Measurements from ENCODE around the gene BIN2. TPM values are rescaled to one million over a fixed set of nuclear protein-coding genes. Genes with fewer than 3 reads are reported as not detected.
A peak's percentile ranks its signal among the peaks of the same experiment; 100 is the strongest.
"Not testable (repeated sequence)": the region's sequence is repeated elsewhere in the genome, so short reads cannot be mapped to it uniquely, and the experiment has no call there.

The BIN2 gene
- total RNA-seq, 2 experiments from 2014 or later: 39.5 to 41.7 TPM

DNA sequence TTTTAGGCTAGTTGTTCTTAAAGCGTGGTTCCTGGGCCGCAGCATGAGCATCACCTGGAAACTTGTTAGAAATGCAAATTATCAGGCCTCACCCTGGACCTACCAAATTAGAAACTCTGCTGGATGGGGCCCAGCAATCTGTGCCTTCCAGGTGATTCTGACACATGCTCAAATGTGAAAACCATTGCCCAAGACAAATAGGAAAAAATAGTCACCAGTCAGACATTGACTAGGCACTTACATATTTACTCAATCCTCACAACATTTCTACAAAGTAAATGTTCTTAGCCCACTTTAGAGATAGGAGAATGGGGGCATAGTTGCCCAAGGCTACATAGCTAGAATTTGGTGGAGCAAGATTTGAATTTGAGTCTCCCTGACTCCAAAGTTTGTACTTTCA, 19.2 kb upstream of the BIN2 start:
- Mint-ChIP-seq H3K27me3 (no peaks in the 10 kb centered on the region), H3K27ac (no peak overlapping the region), H3K36me3 (ENCODE audit: low read depth) (no peaks in the 10 kb centered on the region), H3K4me3 (no peak overlapping the region), H3K9me3 (no peaks in the 10 kb centered on the region), H3K4me1 (ENCODE audit: low read depth) (peaks cover 17% of the 10 kb centered on the region)
- TF ChIP-seq, protein P1, sequence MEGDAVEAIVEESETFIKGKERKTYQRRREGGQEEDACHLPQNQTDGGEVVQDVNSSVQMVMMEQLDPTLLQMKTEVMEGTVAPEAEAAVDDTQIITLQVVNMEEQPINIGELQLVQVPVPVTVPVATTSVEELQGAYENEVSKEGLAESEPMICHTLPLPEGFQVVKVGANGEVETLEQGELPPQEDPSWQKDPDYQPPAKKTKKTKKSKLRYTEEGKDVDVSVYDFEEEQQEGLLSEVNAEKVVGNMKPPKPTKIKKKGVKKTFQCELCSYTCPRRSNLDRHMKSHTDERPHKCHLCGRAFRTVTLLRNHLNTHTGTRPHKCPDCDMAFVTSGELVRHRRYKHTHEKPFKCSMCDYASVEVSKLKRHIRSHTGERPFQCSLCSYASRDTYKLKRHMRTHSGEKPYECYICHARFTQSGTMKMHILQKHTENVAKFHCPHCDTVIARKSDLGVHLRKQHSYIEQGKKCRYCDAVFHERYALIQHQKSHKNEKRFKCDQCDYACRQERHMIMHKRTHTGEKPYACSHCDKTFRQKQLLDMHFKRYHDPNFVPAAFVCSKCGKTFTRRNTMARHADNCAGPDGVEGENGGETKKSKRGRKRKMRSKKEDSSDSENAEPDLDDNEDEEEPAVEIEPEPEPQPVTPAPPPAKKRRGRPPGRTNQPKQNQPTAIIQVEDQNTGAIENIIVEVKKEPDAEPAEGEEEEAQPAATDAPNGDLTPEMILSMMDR (IDR thresholded peaks at IDR 0.05): no peak
- ChIA-PET CTCF (interaction anchor here (1.3 to 8.8 kb wide), 3 partner anchors 9 to 90 kb away, joined by 4 to 117 read pairs (median 42); partner anchors contain the start of gene SMAGP), POLR2A (no interaction called here)
- intact Hi-C loops (cut with micrococcal nuclease): loop anchor here (5.0 kb wide), 1 partner anchor 76 kb away; no protein-coding TSS in a partner anchor
- DNase-seq: no peak
- ATAC-seq: no peak

- Mint-ChIP-seq H3K36me3 (ENCODE audit: low read depth) (no peaks in the 10 kb centered on the region), H3K9me3 (no peaks in the 10 kb centered on the region), H3K4me3 (no peak overlapping the region), H3K27me3 (no peaks in the 10 kb centered on the region), H3K27ac (no peak overlapping the region), H3K4me1 (ENCODE audit: low read depth) (peaks cover 17% of the 10 kb centered on the region)
- TF ChIP-seq, protein P1 (IDR thresholded peaks at IDR 0.05): no peak
- peak; percentile 24 for DNase-seq
- ChIA-PET CTCF (interaction anchor here (1.3 to 8.8 kb wide), 11 partner anchors 10 to 255 kb away, joined by 4 to 117 read pairs (median 19); partner anchors contain the start of gene SMAGP), POLR2A (interaction anchor here (0.6 to 1.4 kb wide), 2 partner anchors 15 to 852 kb away, joined by 3 to 4 read pairs; no protein-coding TSS in a partner anchor)
- no peak for ATAC-seq
- intact Hi-C loops (cut with micrococcal nuclease): loop anchor here (5.0 kb wide), 1 partner anchor 75 kb away; no protein-coding TSS in a partner anchor
Observed at GRCh38 chr12:51342416-51342815, 18.4 kb upstream of the BIN2 start.

DNA sequence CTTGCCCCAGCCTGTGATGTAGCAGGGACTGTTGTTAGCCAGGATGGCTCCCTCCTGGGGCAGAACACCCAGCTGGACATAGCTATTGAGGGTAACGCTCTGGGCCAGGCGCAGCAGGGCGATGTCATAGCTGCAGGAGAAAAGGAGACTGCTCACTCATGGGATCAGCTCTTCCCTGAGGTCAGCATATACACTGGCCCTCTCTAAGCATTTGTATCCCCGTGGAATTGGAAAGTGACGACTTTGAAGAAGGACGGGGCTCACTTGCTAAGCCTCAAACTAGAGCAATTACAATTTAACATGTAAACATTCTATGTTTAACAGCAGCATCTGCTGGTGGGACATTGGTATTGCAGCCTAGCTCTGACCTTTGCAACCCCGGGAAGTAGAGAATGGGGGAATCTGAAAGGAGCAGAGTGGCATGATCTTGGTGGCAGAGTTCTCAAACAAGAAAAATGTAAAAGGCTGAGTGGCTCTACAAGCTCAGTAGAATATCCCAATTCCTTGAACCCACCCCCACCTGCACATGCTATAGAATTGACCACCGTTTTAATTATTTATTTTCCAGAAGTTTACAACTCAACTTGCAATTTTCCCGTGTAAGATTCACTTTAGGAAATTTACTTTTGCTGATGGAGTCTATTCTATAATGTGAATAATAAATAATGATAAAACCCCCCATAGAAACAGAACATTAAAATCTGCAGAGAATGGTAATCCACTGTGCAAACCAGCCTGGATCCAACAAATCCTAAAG, 17.5 kb upstream of the BIN2 start:
- DNase-seq (peak; percentile 83), ATAC-seq (peak; percentile 97)
- Mint-ChIP-seq H3K27me3 (no peaks in the 10 kb centered on the region), H3K9me3 (no peaks in the 10 kb centered on the region), H3K36me3 (ENCODE audit: low read depth) (no peaks in the 10 kb centered on the region), H3K4me1 (ENCODE audit: low read depth) (peaks cover 17% of the 10 kb centered on the region), H3K4me3 (no peak overlapping the region), H3K27ac (peak overlapping the region; percentile 31)
- ChIA-PET POLR2A (interaction anchor here (0.6 to 1.4 kb wide), 10 partner anchors 9 to 496 kb away, joined by 3 to 7 read pairs (median 4); partner anchors contain the start of gene SMAGP), CTCF (interaction anchor here (0.7 to 8.8 kb wide), 61 partner anchors 10 to 837 kb away, joined by 3 to 117 read pairs (median 5); partner anchors contain the start of genes CSRNP2, DAZAP2, POU6F1 and SMAGP)
- TF ChIP-seq, protein P1 (IDR thresholded peaks at IDR 0.05): peak; percentile 97
- intact Hi-C loops (cut with micrococcal nuclease): loop anchor here (5.0 kb wide), 1 partner anchor 74 kb away; no protein-coding TSS in a partner anchor

GRCh38 chr12:51339750-51340149, 15.8 kb upstream of the BIN2 start:
- no peaks in the 10 kb centered on the region for H3K36me3 Mint-ChIP-seq (ENCODE audit: low read depth)
- intact Hi-C loops (cut with micrococcal nuclease): loop anchor here (5.0 kb wide), 1 partner anchor 72 kb away; no protein-coding TSS in a partner anchor
- ChIA-PET CTCF (interaction anchor here (2.2 to 8.8 kb wide), 5 partner anchors 11 to 87 kb away, joined by 13 to 117 read pairs (median 19); partner anchors contain the start of gene SMAGP), POLR2A (no interaction called here)
- no peak overlapping the region for H3K27ac Mint-ChIP-seq
- TF ChIP-seq, protein P1 (IDR thresholded peaks at IDR 0.05): no peak
- no peaks in the 10 kb centered on the region for H3K9me3 Mint-ChIP-seq
- ATAC-seq (no peak), DNase-seq (no peak)
- no peak overlapping the region for H3K4me3 Mint-ChIP-seq
- no peaks in the 10 kb centered on the region for H3K27me3 Mint-ChIP-seq
- peaks cover 19% of the 10 kb centered on the region for H3K4me1 Mint-ChIP-seq (ENCODE audit: low read depth)

- intact Hi-C loops (cut with micrococcal nuclease); POLR2A ChIA-PET: not testable (repeated sequence)
Observed at GRCh38 chr12:51337336-51337735, 13.4 kb upstream of the BIN2 start.

More at GRCh38 chr12:51337336-51337735, 13.4 kb upstream of the BIN2 start:
- not testable (repeated sequence) for H3K27ac Mint-ChIP-seq; H3K27me3 Mint-ChIP-seq; H3K4me3 Mint-ChIP-seq; H3K36me3 Mint-ChIP-seq (ENCODE audit: low read depth); DNase-seq; H3K9me3 Mint-ChIP-seq; ATAC-seq
- peaks cover 13% of the 10 kb centered on the region for H3K4me1 Mint-ChIP-seq (ENCODE audit: low read depth)
- CTCF ChIA-PET: interaction anchor here (3.3 to 8.8 kb wide), 2 partner anchors 13 to 67 kb away, joined by 13 to 117 read pairs; partner anchors contain the start of gene SMAGP
